Measurements from ENCODE around the gene HABP4. TPM values are rescaled to one million over a fixed set of nuclear protein-coding genes. Genes with fewer than 3 reads are reported as not detected.
A peak's percentile ranks its signal among the peaks of the same experiment; 100 is the strongest.

HABP4 gene
- total and polyA plus RNA-seq, 9 of the 15 experiments (the other 6 are each of a cell fraction or from before 2014, with no cell fraction given), result 0.38 to 2.4 (median 1.9) TPM

DNA sequence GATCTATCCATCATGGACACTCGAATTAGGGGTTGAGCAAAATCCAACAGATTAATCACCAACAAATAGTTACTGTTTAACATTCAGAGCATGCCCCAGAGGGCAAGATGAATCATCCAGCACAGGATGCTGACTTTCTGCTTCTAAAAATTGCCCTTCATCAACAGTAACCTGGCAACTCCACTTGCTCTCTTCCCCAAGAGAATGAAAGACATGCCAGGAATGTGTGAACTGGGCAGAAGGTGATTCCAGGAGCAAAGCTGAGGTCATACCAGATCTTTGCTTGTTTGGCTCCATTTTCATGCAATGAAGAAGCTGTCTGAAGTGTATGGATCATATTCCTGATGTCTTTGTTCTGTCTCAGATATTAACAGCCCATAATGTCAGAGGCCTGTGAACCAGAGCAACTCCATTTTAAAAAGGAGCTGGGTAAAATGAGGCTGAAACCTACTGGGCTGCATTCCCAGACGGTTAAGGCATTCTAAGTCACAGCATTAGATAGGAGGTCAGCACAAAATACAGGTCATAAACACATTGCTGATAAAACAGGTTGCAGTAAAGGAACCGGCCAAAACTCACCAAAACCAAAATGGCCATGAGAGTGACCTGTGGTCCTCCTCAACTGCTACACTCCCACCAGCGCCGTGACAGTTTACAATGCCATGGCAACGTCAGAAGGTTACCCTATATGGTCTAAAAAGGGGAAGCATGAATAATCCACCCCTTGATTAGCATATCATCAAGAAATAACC is 29.3 kb upstream of the HABP4 start (continued):
- TF ChIP-seq, protein P1, sequence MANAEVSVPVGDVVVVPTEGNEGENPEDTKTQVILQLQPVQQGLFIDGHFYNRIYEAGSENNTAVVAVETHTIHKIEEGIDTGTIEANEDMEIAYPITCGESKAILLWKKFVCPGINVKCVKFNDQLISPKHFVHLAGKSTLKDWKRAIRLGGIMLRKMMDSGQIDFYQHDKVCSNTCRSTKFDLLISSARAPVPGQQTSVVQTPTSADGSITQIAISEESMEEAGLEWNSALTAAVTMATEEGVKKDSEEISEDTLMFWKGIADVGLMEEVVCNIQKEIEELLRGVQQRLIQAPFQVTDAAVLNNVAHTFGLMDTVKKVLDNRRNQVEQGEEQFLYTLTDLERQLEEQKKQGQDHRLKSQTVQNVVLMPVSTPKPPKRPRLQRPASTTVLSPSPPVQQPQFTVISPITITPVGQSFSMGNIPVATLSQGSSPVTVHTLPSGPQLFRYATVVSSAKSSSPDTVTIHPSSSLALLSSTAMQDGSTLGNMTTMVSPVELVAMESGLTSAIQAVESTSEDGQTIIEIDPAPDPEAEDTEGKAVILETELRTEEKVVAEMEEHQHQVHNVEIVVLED (CRISPR knock-in tag; IDR thresholded peaks at IDR 0.05), result peak; percentile 83
- TF ChIP-seq, protein P2, sequence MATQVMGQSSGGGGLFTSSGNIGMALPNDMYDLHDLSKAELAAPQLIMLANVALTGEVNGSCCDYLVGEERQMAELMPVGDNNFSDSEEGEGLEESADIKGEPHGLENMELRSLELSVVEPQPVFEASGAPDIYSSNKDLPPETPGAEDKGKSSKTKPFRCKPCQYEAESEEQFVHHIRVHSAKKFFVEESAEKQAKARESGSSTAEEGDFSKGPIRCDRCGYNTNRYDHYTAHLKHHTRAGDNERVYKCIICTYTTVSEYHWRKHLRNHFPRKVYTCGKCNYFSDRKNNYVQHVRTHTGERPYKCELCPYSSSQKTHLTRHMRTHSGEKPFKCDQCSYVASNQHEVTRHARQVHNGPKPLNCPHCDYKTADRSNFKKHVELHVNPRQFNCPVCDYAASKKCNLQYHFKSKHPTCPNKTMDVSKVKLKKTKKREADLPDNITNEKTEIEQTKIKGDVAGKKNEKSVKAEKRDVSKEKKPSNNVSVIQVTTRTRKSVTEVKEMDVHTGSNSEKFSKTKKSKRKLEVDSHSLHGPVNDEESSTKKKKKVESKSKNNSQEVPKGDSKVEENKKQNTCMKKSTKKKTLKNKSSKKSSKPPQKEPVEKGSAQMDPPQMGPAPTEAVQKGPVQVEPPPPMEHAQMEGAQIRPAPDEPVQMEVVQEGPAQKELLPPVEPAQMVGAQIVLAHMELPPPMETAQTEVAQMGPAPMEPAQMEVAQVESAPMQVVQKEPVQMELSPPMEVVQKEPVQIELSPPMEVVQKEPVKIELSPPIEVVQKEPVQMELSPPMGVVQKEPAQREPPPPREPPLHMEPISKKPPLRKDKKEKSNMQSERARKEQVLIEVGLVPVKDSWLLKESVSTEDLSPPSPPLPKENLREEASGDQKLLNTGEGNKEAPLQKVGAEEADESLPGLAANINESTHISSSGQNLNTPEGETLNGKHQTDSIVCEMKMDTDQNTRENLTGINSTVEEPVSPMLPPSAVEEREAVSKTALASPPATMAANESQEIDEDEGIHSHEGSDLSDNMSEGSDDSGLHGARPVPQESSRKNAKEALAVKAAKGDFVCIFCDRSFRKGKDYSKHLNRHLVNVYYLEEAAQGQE (IDR thresholded peaks at IDR 0.05; ENCODE audit: borderline replicate concordance), result peak; percentile 78
- TF ChIP-seq, protein P2 (CRISPR knock-in tag; IDR thresholded peaks at IDR 0.05; ENCODE audit: low read depth), result no peak; the same call in 1 of the 2 replicates
- TF ChIP-seq ZNF707 (CRISPR knock-in tag; conservative IDR thresholded peaks at IDR 0.05) (peak; percentile 84), RB1 (IDR thresholded peaks at IDR 0.05; ENCODE audit: low read depth) (no peak), ZNF224 (CRISPR knock-in tag; IDR thresholded peaks at IDR 0.05) (no peak), ZNF695 (CRISPR knock-in tag; IDR thresholded peaks at IDR 0.05) (peak; percentile 97), ZNF766 (CRISPR knock-in tag; conservative IDR thresholded peaks at IDR 0.05) (peak; percentile 100), ZNF699 (CRISPR knock-in tag; IDR thresholded peaks at IDR 0.05; ENCODE audit: insufficient replicate concordance) (peak; percentile 87), ZNF354B (CRISPR knock-in tag; IDR thresholded peaks at IDR 0.05) (peak; percentile 96), PRPF4 (IDR thresholded peaks at IDR 0.05; ENCODE audit: insufficient read depth, low read depth, low read length, poor library complexity, severe bottlenecking) (no peak), GABPA (tag; conservative IDR thresholded peaks at IDR 0.05; ENCODE audit: low read depth) (peak; percentile 43; the same call in 1 of the 2 replicates), RNF2 (IDR thresholded peaks at IDR 0.05) (no peak), ZNF717 (CRISPR knock-in tag; IDR thresholded peaks at IDR 0.05) (peak; percentile 91), ZBTB17 (CRISPR knock-in tag; IDR thresholded peaks at IDR 0.05) (peak; percentile 97), GATAD2A (IDR thresholded peaks at IDR 0.05) (peak; percentile 84), JUNB (CRISPR knock-in tag; conservative IDR thresholded peaks at IDR 0.05) (no peak)
- TF ChIP-seq, protein P3, sequence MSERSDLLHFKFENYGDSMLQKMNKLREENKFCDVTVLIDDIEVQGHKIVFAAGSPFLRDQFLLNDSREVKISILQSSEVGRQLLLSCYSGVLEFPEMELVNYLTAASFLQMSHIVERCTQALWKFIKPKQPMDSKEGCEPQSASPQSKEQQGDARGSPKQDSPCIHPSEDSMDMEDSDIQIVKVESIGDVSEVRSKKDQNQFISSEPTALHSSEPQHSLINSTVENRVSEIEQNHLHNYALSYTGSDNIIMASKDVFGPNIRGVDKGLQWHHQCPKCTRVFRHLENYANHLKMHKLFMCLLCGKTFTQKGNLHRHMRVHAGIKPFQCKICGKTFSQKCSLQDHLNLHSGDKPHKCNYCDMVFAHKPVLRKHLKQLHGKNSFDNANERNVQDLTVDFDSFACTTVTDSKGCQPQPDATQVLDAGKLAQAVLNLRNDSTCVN (CRISPR knock-in tag; IDR thresholded peaks at IDR 0.05), result peak; percentile 99
